Lower leg skin (tissue), 4 donors: ENCODE data around the gene ATP6V0E1. TPM values are rescaled to one million over a fixed set of nuclear protein-coding genes. Genes with fewer than 3 reads are reported as not detected.
A peak's percentile ranks its signal among the peaks of the same experiment; 100 is the strongest.

Experiments used
- DNase-seq, 2 donors: peaks; one replicate each; pipeline ENCODE4 v3.0.0-alpha.2; 2019; ENCODE audit warnings: low spot score in 2 of 2
- H3K4me3 ChIP-seq: fragments of 200-600 bp; sonication (generic); 2 replicates; pipeline ENCODE4 v1.5.1; 2017; ENCODE audit warnings: mild to moderate bottlenecking, low read depth; ENCODE audit not compliant: poor library complexity, severe bottlenecking
- POLR2A ChIP-seq, 2 donors: fragments of 450-650 bp; IDR thresholded peaks; one replicate each; pipeline ENCODE4 v1.6.1; 2016 to 2017; ENCODE audit warnings: antibody characterized with exemption in 2 of 2, mild to moderate bottlenecking in 1 of 2, moderate library complexity in 1 of 2
- WGBS, 2 donors: methylation state at CpG; one replicate each; pipeline ENCODE4 v1.1.5; 2018; 5-methylcytosine and 5-hydroxymethylcytosine counted together
- intact Hi-C: fragments of 100-400 bp; cut with DNase I; formaldehyde crosslinking; loops from one replicate; pipeline ENCODE4 v1.15.0; 2023; ENCODE audit warnings: low total_unique reads
- total RNA-seq, 4 donors: library from RNA; depleted of rRNA; stranded (reverse); fragments of >200 nt; gene quantifications; one replicate each; pipeline ENCODE4 v1.1.0, GENCODE V29; 2016
- TF ChIP-seq, protein P1 (sequence below), 3 donors: fragments of 450-650 bp; IDR thresholded peaks; one replicate each; pipeline ENCODE4 v1.5.1; 2016; ENCODE audit warnings: antibody characterized with exemption in 3 of 3, mild to moderate bottlenecking in 3 of 3, moderate library complexity in 2 of 3

Gene ATP6V0E1
- total RNA-seq, 4 donors from 2014 or later, result 47.3 to 110 (median 86.4) TPM

DNA sequence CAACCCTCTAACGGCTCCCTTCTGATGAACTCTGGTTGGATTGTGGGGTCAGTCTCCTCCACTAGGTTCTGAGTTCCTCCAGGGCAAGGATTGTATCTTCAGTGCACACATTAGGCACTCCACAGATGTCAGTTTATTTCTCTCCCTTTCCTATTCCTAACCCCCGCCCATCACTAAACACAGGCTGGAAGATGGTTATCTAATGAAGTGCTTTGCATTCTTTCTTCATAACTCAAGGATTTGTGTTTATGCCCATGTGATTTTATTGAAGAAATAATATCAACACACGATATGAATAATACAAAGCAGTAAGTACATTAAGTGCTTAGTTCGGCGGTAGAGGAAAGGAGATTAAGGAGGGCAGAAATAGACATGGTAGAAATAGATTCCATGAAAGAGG lies 68.2 kb downstream of the ATP6V0E1 start:
- DNase-seq, result no peak
- TF ChIP-seq, protein P1, sequence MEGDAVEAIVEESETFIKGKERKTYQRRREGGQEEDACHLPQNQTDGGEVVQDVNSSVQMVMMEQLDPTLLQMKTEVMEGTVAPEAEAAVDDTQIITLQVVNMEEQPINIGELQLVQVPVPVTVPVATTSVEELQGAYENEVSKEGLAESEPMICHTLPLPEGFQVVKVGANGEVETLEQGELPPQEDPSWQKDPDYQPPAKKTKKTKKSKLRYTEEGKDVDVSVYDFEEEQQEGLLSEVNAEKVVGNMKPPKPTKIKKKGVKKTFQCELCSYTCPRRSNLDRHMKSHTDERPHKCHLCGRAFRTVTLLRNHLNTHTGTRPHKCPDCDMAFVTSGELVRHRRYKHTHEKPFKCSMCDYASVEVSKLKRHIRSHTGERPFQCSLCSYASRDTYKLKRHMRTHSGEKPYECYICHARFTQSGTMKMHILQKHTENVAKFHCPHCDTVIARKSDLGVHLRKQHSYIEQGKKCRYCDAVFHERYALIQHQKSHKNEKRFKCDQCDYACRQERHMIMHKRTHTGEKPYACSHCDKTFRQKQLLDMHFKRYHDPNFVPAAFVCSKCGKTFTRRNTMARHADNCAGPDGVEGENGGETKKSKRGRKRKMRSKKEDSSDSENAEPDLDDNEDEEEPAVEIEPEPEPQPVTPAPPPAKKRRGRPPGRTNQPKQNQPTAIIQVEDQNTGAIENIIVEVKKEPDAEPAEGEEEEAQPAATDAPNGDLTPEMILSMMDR (IDR thresholded peaks at IDR 0.05), result no peak
- no peak for TF ChIP-seq POLR2A (IDR thresholded peaks at IDR 0.05)
- 50 to 55% methylated on average over 5 of the region's 5 CpGs for WGBS, 2 donors
- H3K4me3 ChIP-seq, result no peak overlapping the region
- intact Hi-C loops, result loop anchor here (10.0 kb wide), 1 partner anchor 93 kb away; the partner anchor contains the start of gene BNIP1

GRCh38 chr5:173053041-173053440 lies 69.5 kb downstream of the ATP6V0E1 start:
- DNase-seq, result no peak
- no peak overlapping the region for H3K4me3 ChIP-seq
- TF ChIP-seq, protein P1 (IDR thresholded peaks at IDR 0.05), result no peak
- no peak for TF ChIP-seq POLR2A (IDR thresholded peaks at IDR 0.05)
- intact Hi-C loops, result loop anchor here (10.0 kb wide), 1 partner anchor 92 kb away; the partner anchor contains the start of gene BNIP1
- WGBS, 2 donors, result 72 to 74% methylated on average over 3 of the region's 3 CpGs

DNA sequence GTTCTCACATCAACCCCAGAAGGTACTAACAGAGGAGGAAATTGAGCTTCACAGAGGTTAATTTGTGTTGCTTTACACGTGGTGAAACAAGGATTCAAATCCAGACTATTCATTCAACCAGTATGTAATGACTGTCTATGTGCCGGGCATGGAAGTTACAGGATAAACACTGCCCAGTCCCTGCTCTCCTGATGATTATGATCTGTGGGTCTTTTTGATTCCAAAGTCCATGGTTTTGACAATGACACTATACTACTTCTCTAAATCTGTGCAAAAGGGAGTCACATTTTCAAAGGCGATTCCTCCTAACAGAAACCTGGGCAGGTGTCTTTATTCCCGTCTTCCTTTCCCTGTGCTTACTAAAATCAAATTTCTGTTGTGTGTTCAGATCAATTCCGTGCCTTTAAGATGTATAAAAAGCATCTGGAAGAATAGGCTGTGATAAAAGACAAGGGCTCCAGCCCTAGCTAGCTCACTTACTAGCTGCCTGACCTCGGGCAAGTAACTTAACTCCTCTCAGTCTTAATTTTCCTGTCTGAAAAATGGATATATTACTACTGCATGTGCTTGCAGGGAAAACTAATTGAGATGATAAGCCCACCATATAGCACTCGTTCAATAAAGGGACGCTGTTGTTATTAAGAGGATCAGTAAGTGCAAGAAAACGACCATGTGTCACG lies 71.6 kb downstream of the ATP6V0E1 start:
- WGBS, 2 donors, result 21 to 30% methylated on average over 10 of the region's 10 CpGs
- intact Hi-C loops, result loop anchor here (10.0 kb wide), 1 partner anchor 90 kb away; the partner anchor contains the start of gene BNIP1
- no peak for DNase-seq
- no peak for TF ChIP-seq POLR2A (IDR thresholded peaks at IDR 0.05)
- TF ChIP-seq, protein P1 (IDR thresholded peaks at IDR 0.05), result no peak
- H3K4me3 ChIP-seq, result no peak overlapping the region

GRCh38 chr5:173055722-173055982 lies 72.1 kb downstream of the ATP6V0E1 start:
- no peak for TF ChIP-seq POLR2A (IDR thresholded peaks at IDR 0.05)
- TF ChIP-seq, protein P1 (IDR thresholded peaks at IDR 0.05), result no peak
- DNase-seq, result peak in 1 of 2 donors; percentile 65
- 1 to 2% methylated on average over 11 of the region's 11 CpGs for WGBS, 2 donors
- intact Hi-C loops, result loop anchor here (10.0 kb wide), 1 partner anchor 89 kb away; the partner anchor contains the start of gene BNIP1
- no peak overlapping the region for H3K4me3 ChIP-seq

DNA sequence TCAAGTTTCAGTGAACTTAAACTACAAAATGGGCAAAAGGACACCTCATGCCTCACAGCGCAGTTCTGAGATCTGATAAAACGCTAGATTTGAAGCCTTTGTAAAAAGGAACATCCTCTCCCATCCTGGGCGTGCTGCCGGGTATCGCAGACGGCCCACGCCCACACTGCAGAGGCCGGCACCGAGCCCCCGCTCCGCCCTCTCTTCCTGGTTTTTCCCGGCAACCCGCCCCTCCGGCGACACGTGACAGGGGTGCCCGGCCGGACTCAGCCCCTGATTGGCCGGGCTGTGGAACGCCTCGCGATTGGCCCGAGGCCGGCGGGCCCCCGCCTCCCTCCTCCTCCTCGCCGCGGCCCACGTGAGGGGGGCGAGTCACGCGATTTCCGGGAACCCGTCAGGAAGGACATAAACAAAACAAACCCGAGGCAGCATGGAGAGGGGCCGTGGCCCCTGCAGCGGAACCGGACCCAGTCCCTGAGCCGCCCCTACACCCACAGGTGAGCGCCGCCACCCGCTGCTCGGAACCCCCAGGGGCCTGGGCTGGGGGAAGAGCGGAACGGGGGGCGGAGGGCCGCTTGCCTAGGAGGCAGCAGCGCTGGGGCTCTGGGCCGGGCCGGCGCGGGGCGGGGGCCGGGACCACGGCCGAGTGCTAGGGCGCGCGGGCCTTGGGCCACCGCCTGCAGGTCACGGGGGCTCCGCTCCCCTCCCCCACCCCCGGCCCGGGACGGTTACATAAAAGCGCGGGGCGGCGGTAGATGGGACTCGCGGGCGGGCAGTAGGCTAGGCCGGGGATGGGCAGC lies 72.6 kb downstream of the ATP6V0E1 start, which contains the start of gene CREBRF:
CREBRF (plus strand) TSS at position 370 of the 800 bp plus-strand sequence. CDS start 24,424 bp downstream, outside the sequence.
- peak within 1 kb of the TSS; percentile 99 for H3K4me3 ChIP-seq
- WGBS, 2 donors, result 0% methylated on average over 10 to 15 of the region's 74 CpGs
- DNase-seq, result peak; percentile 96 to 100
- intact Hi-C loops, result loop anchor here (10.0 kb wide), 1 partner anchor 89 kb away; the partner anchor contains the start of gene BNIP1
- TF ChIP-seq, protein P1 (IDR thresholded peaks at IDR 0.05), result no peak
- no peak for TF ChIP-seq POLR2A (IDR thresholded peaks at IDR 0.05)
